ENCODE measurements around the gene GMEB1.
"Not testable (repeated sequence)": the region's sequence is repeated elsewhere in the genome, so short reads cannot be mapped to it uniquely, and the experiment has no call there.

The GMEB1 gene

GRCh38 chr1:28668191-28668955 is at the start of gene GMEB1:
GMEB1 (plus strand) TSS chr1:28668784; CDS start chr1:28683613, 14,829 bp downstream.
- in situ Hi-C loops (cut with MboI; ENCODE audit: low sequenced_read_pairs) = no loop called here

- in situ Hi-C loops (cut with MboI; ENCODE audit: low sequenced_read_pairs) = loop anchor here (10.0 kb wide), 1 partner anchor 63 kb away; no protein-coding TSS in a partner anchor
These were observed 36.9 kb upstream of the GMEB1 start for GRCh38 chr1:28631713-28632112.

GRCh38 chr1:28632560-28632959 is 36.0 kb upstream of the GMEB1 start:
- in situ Hi-C loops (cut with MboI; ENCODE audit: low sequenced_read_pairs) = loop anchor here (10.0 kb wide), 1 partner anchor 62 kb away; no protein-coding TSS in a partner anchor

GRCh38 chr1:28640766-28641165 is 27.8 kb upstream of the GMEB1 start:
- in situ Hi-C loops (cut with MboI; ENCODE audit: low sequenced_read_pairs) = no loop called here

GRCh38 chr1:28642056-28642846 is 26.3 kb upstream of the GMEB1 start:
- in situ Hi-C loops (cut with MboI; ENCODE audit: low sequenced_read_pairs) = no loop called here

- in situ Hi-C loops (cut with MboI; ENCODE audit: low sequenced_read_pairs) = no loop called here
These were observed 25.5 kb upstream of the GMEB1 start, which contains the start of gene TAF12 for GRCh38 chr1:28642847-28643635. TAF12 (minus strand) TSS chr1:28643067; CDS start chr1:28622081, 20,986 bp downstream.

GRCh38 chr1:28644494-28644893 is 24.1 kb upstream of the GMEB1 start:
- in situ Hi-C loops (cut with MboI; ENCODE audit: low sequenced_read_pairs) = no loop called here

GRCh38 chr1:28645406-28645805 is 23.2 kb upstream of the GMEB1 start:
- in situ Hi-C loops (cut with MboI; ENCODE audit: low sequenced_read_pairs) = not testable (repeated sequence)

- in situ Hi-C loops (cut with MboI; ENCODE audit: low sequenced_read_pairs) = no loop called here
These were observed 22.5 kb upstream of the GMEB1 start for GRCh38 chr1:28646040-28646439.

- in situ Hi-C loops (cut with MboI; ENCODE audit: low sequenced_read_pairs) = no loop called here
These were observed 20.5 kb upstream of the GMEB1 start for GRCh38 chr1:28648008-28648473.

GRCh38 chr1:28648474-28649198 is 19.9 kb upstream of the GMEB1 start, which contains the start of gene RNU11:
RNU11 (plus strand) TSS chr1:28648600.
- in situ Hi-C loops (cut with MboI; ENCODE audit: low sequenced_read_pairs) = no loop called here

- in situ Hi-C loops (cut with MboI; ENCODE audit: low sequenced_read_pairs) = not testable (repeated sequence)
These were observed 15.5 kb upstream of the GMEB1 start for GRCh38 chr1:28653063-28653462.

GRCh38 chr1:28653870-28654269 is 14.7 kb upstream of the GMEB1 start:
- in situ Hi-C loops (cut with MboI; ENCODE audit: low sequenced_read_pairs) = not testable (repeated sequence)

GRCh38 chr1:28655448-28656311 is 12.9 kb upstream of the GMEB1 start:
- in situ Hi-C loops (cut with MboI; ENCODE audit: low sequenced_read_pairs) = not testable (repeated sequence)

- in situ Hi-C loops (cut with MboI; ENCODE audit: low sequenced_read_pairs) = no loop called here
These were observed 12.2 kb upstream of the GMEB1 start for GRCh38 chr1:28656335-28656734.

GRCh38 chr1:28663871-28664470 is 4.6 kb upstream of the GMEB1 start:
- in situ Hi-C loops (cut with MboI; ENCODE audit: low sequenced_read_pairs) = no loop called here

GRCh38 chr1:28666806-28667205 is 1.8 kb upstream of the GMEB1 start:
- in situ Hi-C loops (cut with MboI; ENCODE audit: low sequenced_read_pairs) = no loop called here

- in situ Hi-C loops (cut with MboI; ENCODE audit: low sequenced_read_pairs) = no loop called here
These were observed 556 bp downstream of the GMEB1 start for GRCh38 chr1:28668956-28669723.

All from HL-60/S4 treated with retinoic acid at 250 ng/mL for 4 days and 3 days (cell line).